Activated T-cell treated with anti-CD3 and anti-CD28 coated beads, Interleukin-2, amount 50 U/mL, for 72 hours (primary cell): ENCODE data around the gene CYP2W1. TPM values are rescaled to one million over a fixed set of nuclear protein-coding genes. Genes with fewer than 3 reads are reported as not detected.
"Not testable (repeated sequence)": the region's sequence is repeated elsewhere in the genome, so short reads cannot be mapped to it uniquely, and the experiment has no call there.

ENCODE experiments used
- ATAC-seq, 2 donors: fragments of 150-1000 bp; cut with Tn5 transposase; replicated peaks in 1 of 2; 2 replicates each; pipeline ENCODE4 v1.10.0; 2021; ENCODE audit warnings: moderate library complexity in 2 of 2, mild to moderate bottlenecking in 1 of 2
- DNase-seq, 2 donors: peaks; one replicate each; pipeline ENCODE4 v3.0.0; 2021 to 2022; ENCODE audit warnings: mixed read lengths in 1 of 2
- H3K27ac Mint-ChIP-seq: one replicate; pipeline ENCODE4 v1.8.0; 2022; ENCODE audit warnings: mild to moderate bottlenecking, moderate library complexity, mixed read lengths
- H3K27me3 Mint-ChIP-seq: one replicate; pipeline ENCODE4 v1.8.0; 2022; ENCODE audit warnings: low read depth, mixed read lengths
- H3K36me3 Mint-ChIP-seq, 2 donors: one replicate each; pipeline ENCODE4 v1.8.0; 2022; ENCODE audit warnings: mixed read lengths in 2 of 2, mild to moderate bottlenecking in 1 of 2; ENCODE audit not compliant: insufficient read depth in 2 of 2
- H3K4me1 Mint-ChIP-seq: one replicate; pipeline ENCODE4 v1.8.0; 2022; ENCODE audit warnings: low read depth, mixed read lengths
- H3K4me3 Mint-ChIP-seq, 2 donors: one replicate each; pipeline ENCODE4 v1.8.0; 2022; ENCODE audit warnings: mild to moderate bottlenecking in 2 of 2, mixed read lengths in 2 of 2, moderate library complexity in 2 of 2
- H3K9me3 Mint-ChIP-seq, 2 donors: one replicate each; pipeline ENCODE4 v1.8.0; 2022; ENCODE audit warnings: mixed read lengths in 2 of 2
- total RNA-seq, 2 donors: library from RNA; stranded (reverse); gene quantifications; one replicate each; pipeline ENCODE4 v1.2.3, GENCODE V29; 2022

Gene CYP2W1, protein sequence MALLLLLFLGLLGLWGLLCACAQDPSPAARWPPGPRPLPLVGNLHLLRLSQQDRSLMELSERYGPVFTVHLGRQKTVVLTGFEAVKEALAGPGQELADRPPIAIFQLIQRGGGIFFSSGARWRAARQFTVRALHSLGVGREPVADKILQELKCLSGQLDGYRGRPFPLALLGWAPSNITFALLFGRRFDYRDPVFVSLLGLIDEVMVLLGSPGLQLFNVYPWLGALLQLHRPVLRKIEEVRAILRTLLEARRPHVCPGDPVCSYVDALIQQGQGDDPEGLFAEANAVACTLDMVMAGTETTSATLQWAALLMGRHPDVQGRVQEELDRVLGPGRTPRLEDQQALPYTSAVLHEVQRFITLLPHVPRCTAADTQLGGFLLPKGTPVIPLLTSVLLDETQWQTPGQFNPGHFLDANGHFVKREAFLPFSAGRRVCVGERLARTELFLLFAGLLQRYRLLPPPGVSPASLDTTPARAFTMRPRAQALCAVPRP
- not detected for total RNA-seq

DNA sequence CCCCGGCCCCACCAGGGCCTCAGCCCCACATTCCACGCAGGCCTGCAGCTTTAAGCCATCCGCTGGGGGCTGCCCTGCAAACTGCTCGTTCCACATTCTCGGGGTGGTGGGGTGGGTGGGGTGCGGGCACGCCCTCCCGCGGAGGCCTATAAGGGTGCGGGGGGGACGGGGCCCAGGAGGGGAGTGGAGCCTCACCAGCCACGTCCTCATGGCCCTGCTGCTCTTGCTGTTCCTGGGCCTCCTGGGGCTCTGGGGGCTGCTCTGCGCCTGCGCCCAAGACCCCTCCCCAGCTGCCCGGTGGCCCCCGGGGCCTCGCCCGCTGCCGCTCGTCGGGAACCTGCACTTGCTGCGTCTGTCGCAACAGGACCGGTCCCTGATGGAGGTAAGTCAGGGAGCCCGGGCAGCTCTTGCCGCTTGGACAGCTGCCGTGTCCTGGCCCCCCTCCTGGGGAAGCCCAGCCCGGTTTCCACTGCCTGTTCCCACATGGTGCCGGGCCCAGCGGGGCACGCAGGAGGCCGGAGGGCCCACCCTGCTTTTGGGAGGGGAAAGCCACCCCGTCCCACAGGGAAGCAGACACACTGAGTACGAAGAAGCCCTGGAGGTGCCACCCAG, at the start of gene CYP2W1:
Gene CYP2W1, plus strand, starts transcription at position 178 of the 612 bp plus-strand sequence. Its CDS starts 31 bp downstream, at position 209.
- Mint-ChIP-seq H3K27ac (no peak within 1 kb of the TSS), H3K9me3 (no peaks in the 10 kb centered on the region), H3K36me3 (no peaks in the 10 kb centered on the region), H3K27me3 (peaks cover 6% of the 10 kb centered on the region), H3K4me1 (no peaks in the 10 kb centered on the region), H3K4me3 (no peak within 1 kb of the TSS)
- no peak for DNase-seq
- no peak for ATAC-seq

DNA sequence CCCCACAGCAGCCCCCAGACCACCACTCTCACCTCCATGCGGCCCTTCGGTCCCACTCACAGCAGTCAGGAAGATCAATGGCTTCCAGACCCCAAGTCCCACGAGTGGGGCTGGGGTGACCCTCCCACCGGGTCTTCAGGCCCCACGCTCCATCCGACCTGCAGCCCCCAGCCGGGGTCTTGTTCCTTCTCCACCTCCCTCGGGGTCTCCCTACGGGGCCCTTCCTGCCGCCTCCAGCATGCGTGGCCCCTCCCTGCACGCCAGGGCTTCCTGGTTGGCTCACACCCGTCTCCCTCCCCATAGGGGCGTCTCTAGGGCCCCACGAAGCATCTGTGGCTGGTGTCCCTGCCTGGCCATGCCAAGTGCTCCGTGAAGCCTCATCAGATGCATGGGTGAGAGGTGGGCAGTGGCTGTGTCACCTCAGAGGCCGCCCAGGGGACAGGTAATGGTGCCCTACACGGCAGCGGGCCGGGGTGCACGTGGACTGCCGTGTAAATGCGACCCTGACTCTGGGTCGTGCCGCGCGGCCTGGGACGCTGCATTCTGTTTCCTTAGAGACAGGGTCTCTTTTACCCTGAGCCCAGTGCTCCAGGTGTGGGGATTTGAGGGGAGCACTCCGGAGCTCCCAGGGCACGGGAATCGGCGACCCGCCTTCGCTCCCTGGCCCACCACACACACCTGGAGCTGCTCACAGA, 48.4 kb upstream of the CYP2W1 start:
- Mint-ChIP-seq H3K36me3 (peaks cover 2 to 4% of the 10 kb centered on the region in 2 donors), H3K4me3 (no peak overlapping the region)
- DNase-seq, result no peak

DNA sequence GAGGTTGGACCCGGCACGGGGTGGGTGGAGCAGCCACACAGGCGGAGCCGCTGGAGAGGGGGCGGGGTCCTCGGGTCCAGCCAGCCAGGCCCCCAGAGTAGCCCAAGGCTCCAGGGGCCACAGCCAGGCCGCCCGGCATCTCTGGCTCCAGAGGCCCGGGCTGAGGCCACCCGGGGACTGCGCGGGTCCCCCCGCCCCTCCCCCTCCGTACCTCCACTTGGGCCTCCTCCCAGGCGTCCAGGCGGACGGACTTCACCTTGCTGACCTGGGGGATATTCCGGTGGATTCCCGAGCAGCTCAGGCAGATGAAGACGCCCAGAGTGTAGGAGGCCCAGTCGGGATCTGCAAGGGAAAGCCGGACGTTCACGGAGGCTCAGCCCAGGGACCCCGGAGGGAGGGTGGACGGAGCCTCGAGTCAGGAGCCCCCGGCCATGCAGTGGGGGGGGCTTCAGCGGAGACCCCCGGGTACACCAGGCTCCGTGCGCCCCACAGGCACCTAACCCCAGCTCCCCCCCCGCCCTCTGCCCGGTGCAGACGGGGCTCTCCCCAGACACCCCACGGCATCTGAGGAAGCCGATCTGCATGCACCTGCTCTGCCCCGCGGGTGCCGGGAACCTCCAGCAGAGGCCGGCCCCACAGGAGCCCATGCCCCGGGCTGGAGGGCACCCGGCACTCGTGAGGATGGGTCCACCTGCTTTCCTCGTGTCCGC, 47.7 kb upstream of the CYP2W1 start:
- H3K36me3 Mint-ChIP-seq, result peaks cover 8% of the 10 kb centered on the region in 2 donors
- peaks cover 3 to 4% of the 10 kb centered on the region in 2 donors for H3K9me3 Mint-ChIP-seq
- ATAC-seq (no peak), DNase-seq (no peak)
- no peak overlapping the region for H3K4me3 Mint-ChIP-seq
- H3K4me1 Mint-ChIP-seq, result peaks cover 28% of the 10 kb centered on the region
- H3K27ac Mint-ChIP-seq, result no peak overlapping the region
- H3K27me3 Mint-ChIP-seq, result no peaks in the 10 kb centered on the region

More for the DNA sequence above, 48.4 kb upstream of the CYP2W1 start:
- peaks cover 30% of the 10 kb centered on the region for H3K4me1 Mint-ChIP-seq
- H3K9me3 Mint-ChIP-seq, result no peaks in the 10 kb centered on the region
- ATAC-seq, result no peak
- no peaks in the 10 kb centered on the region for H3K27me3 Mint-ChIP-seq
- no peak overlapping the region for H3K27ac Mint-ChIP-seq

DNA sequence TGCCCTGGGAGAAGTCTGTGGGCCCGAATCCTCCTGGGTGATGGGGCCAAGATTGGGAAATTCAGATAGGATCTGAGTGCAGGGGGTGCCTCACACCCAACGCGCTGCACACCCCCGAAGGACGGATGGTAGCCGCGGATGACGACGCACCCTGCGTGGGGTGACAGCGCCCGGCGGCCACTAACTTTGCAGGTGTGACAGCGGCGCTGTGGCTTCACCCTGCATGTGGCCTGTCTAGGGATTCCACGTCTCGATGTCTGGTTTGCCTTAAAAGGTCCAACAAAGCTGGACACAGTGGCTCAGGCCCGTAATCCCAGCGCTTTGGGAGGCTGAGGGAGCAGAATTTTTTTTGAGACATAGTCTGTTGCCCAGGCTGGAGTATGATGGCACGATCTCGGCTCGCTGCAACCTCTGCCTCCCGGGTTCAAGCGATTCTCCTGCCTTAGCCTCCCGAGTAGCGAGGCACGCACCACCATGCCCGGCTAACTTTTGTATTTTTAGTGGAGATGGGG, 47.1 kb upstream of the CYP2W1 start:
- Mint-ChIP-seq H3K27ac (no peak overlapping the region), H3K4me3 (peak overlapping the region in 1 of 2 donors; percentile 12), H3K9me3 (peaks cover 3 to 6% of the 10 kb centered on the region in 2 donors), H3K36me3 (peaks cover 10% of the 10 kb centered on the region in 2 donors), H3K27me3 (no peaks in the 10 kb centered on the region), H3K4me1 (peaks cover 30% of the 10 kb centered on the region)
- DNase-seq (no peak), ATAC-seq (no peak)

DNA sequence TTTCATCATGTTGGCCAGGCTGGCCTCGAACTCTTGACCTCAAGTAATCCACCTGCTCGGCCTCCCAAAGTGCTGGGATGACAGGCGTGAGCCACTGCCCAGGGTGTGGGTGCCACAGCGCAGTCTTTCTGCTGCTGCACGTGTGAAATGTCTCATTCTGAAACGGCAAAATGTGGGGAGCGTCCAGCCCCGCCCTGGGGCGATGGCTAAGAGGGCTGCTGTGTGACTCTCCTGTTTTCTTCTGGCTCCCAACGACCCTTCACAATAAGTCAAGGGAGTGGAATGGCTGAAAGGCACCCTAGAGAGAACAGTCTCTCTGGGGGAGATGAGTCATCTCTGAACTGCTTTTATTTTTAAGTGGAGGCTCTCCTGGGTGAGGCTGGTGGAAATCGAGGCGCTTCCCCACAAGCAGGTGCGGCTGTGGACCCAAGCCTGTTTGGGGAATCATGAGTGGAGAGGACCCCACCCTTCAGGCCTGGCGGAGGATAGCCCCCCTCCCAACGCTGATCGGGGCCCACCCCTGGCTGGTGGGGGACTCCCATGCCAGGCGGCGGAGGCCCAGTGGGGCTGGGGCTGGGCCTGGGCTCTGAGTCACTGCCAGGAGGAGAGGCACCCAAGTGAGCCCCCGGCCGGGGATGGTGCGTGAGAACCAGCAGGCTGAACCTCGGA, 46.5 kb upstream of the CYP2W1 start:
- H3K36me3 Mint-ChIP-seq, result peaks cover 12 to 13% of the 10 kb centered on the region in 2 donors
- H3K27me3 Mint-ChIP-seq, result no peaks in the 10 kb centered on the region
- DNase-seq, result peak; percentile 61 to 66
- ATAC-seq, result peak; percentile 88 to 89
- peak overlapping the region; percentile 12 to 74 for H3K4me3 Mint-ChIP-seq
- peaks cover 3 to 6% of the 10 kb centered on the region in 2 donors for H3K9me3 Mint-ChIP-seq
- peak overlapping the region; percentile 83 for H3K27ac Mint-ChIP-seq
- peaks cover 36% of the 10 kb centered on the region for H3K4me1 Mint-ChIP-seq

DNA sequence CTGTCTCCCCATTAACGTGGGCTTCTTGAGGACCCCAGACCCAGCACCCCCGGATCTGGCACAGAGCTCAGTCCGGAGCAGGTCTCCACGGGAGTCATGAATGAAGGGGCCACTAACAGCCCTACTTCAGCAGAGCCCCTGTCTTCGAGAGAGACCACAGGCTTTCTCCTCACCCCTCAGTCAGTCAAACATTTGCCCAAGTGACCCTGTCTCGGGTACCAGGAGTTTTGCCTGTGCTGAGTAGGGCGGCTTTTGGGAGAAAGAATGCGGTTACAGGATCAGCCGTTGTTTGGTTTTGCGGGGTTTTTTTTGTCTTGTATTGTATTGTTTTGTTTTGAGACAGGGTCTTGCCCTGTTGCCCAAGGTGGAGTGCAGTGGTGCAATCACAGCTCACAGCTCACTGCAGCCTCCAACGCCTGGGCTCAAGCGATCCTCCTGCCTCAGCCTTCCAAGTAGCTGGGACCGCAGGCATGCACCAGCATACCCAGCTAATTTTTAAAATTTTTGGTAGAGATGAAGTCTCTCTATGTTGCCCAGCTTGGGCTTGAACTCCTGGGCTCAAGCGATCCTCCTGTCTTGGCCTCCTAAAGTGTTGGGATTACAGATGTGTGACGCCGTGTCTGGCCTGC, 45.0 kb upstream of the CYP2W1 start:
- Mint-ChIP-seq H3K4me1 (peaks cover 40% of the 10 kb centered on the region), H3K4me3 (peak overlapping the region in 1 of 2 donors; percentile 25), H3K36me3 (peaks cover 12 to 19% of the 10 kb centered on the region in 2 donors), H3K9me3 (peaks cover 3 to 7% of the 10 kb centered on the region in 2 donors), H3K27ac (no peak overlapping the region), H3K27me3 (no peaks in the 10 kb centered on the region)
- DNase-seq (no peak), ATAC-seq (no peak)

DNA sequence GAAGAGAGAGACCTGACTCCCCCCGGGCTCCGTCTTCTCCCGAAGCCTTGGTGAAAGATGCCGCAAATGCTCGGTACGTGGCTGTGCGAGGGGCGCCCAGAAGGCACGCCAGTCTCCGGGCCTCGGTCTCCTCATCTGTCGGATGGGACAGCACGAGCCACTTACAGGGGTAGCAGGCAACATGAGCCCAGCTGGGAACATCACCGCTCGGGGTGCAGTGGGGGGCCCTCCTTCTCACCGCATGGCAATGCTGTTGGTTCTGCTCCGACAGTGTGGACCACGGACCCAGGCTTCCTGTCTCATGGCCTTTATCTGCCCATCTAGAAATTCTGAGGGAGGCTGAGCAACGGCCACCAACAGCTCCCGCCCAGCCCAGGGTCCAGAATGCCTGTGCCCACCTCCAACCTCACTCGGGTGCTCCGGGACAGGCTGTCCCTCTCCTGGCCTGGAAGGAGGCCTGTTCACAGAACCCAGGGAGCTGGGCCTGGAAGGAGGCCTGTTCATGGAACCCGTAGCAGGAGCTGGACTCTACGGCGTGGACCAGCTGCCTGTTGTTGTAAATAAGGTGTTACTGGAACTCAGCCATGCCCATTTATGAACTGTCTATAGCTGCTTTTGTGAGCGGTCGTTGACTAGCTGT, 44.3 kb upstream of the CYP2W1 start:
- DNase-seq (no peak), ATAC-seq (no peak)
- H3K36me3 Mint-ChIP-seq, result peaks cover 12 to 19% of the 10 kb centered on the region in 2 donors
- H3K27me3 Mint-ChIP-seq, result no peaks in the 10 kb centered on the region
- no peak overlapping the region for H3K4me3 Mint-ChIP-seq
- H3K9me3 Mint-ChIP-seq, result peaks cover 3 to 7% of the 10 kb centered on the region in 2 donors
- H3K4me1 Mint-ChIP-seq, result peaks cover 40% of the 10 kb centered on the region
- H3K27ac Mint-ChIP-seq, result no peak overlapping the region

DNA sequence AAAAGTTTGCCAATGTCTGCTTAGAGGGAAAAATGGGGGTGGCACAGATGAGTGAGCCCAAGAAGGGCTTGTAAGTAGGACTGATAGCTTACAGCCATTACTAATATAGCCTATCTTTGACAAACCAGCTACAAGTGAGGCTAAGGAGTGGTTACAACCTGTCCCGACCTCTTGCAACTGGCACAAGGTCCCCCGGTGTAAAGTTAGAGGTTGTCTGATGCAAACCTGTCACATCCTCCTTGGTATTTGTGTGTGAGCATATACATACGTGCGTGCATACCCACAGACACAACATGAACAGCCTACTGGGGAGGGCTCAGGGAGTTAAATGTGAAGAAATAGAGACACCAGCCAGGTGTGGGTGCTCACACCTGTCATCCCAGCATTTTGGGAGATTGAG, 43.1 kb upstream of the CYP2W1 start:
- Mint-ChIP-seq H3K4me3 (no peak overlapping the region), H3K27me3 (no peaks in the 10 kb centered on the region), H3K9me3 (peaks cover 3 to 7% of the 10 kb centered on the region in 2 donors), H3K4me1 (peaks cover 40% of the 10 kb centered on the region), H3K27ac (no peak overlapping the region), H3K36me3 (peaks cover 12 to 19% of the 10 kb centered on the region in 2 donors)
- no peak for DNase-seq
- ATAC-seq, result no peak

DNA sequence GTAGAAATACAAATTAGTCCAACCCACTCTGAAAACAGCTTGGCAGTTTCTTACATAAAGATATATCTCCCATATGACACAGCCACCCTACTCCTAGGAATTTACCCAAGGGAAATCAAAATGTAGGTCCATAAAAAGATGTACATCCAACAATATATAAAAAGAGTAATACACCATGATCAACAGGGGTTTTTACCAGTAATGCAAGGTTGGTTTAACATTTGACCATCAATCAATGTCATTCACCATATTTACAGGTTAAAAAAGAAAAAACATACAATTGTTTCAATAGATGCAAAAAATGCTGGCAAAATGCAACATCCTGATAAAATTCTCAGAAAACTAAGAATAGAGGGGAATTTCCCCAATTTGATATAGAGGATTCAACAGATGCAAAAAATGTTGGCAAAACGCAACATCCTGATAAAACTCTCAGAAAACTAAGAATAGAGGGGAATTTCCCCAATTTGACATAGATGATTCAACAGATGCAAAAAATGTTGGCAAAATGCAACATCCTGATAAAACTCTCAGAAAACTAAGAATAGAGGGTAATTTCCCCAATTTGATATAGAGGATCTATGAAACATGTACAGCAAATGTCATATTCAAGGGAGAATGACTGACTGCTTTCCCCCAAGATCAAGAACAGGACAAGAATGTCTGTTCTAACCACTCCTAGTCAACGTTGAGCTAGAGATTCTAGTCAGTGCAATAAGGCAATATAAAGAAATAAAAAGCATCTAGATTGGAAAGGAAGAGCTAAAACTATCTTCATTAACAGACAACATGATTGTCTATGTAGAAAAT, 42.2 kb upstream of the CYP2W1 start:
- peaks cover 12 to 19% of the 10 kb centered on the region in 2 donors for H3K36me3 Mint-ChIP-seq
- H3K4me1 Mint-ChIP-seq, result peaks cover 38% of the 10 kb centered on the region
- H3K9me3 Mint-ChIP-seq, result peaks cover 3 to 7% of the 10 kb centered on the region in 2 donors
- DNase-seq, result no peak
- H3K4me3 Mint-ChIP-seq, result peak overlapping the region in 1 of 2 donors; percentile 31
- H3K27ac Mint-ChIP-seq, result peak overlapping the region; percentile 70
- no peaks in the 10 kb centered on the region for H3K27me3 Mint-ChIP-seq
- ATAC-seq, result no peak

DNA sequence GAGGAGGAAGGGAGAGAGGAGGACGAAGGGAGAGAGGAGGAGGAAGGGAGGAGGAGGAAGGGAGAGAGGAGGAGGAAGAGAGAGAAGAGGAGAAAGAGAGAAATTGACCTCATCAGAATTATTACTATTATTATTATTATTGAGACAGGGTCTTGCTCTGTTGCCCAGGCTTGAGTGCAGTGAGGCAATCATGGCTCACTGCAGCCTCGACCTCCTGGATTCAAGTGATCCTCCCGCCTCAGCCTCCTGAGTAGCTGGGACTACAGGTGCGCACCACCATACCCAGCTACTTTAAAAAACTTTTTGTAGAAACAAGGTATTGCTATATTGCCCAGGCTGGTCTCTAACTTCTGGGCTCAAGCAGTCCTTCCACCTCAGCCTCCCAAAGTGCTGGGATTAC, 39.2 kb upstream of the CYP2W1 start:
- peaks cover 21% of the 10 kb centered on the region for H3K4me1 Mint-ChIP-seq
- not testable (repeated sequence) for ATAC-seq, H3K27me3 Mint-ChIP-seq, H3K9me3 Mint-ChIP-seq, H3K4me3 Mint-ChIP-seq, H3K27ac Mint-ChIP-seq, DNase-seq
- peaks cover 11 to 19% of the 10 kb centered on the region in 2 donors for H3K36me3 Mint-ChIP-seq

DNA sequence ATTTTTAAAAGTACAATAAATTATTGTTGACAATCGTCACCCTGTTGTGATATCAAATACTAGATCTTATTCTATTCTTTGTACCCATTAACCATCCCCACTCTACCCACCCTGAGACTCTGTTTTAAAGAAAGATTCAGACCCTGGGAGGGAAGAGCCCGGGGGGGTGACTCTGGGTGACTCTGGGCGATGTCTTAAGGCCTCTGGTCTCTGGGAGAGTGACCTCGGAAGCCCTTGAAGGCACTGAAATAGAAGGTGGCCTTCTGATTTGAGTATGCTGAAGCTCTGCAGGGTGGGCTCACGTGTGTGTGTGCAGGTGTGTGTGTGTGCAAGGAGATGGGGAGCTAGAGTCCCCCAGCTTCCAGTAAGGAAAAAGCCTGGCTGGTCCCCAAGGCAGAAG, 38.2 kb upstream of the CYP2W1 start:
- ATAC-seq (no peak), DNase-seq (no peak)
- no peak overlapping the region for H3K4me3 Mint-ChIP-seq
- peaks cover 3 to 7% of the 10 kb centered on the region in 2 donors for H3K9me3 Mint-ChIP-seq
- peaks cover 21% of the 10 kb centered on the region for H3K4me1 Mint-ChIP-seq
- H3K27me3 Mint-ChIP-seq, result no peaks in the 10 kb centered on the region
- H3K36me3 Mint-ChIP-seq, result peaks cover 10 to 19% of the 10 kb centered on the region in 2 donors
- H3K27ac Mint-ChIP-seq, result no peak overlapping the region
